HEK293T (cell line): ENCODE measurements around the gene SEZ6L.

Experiments
- CTCF ChIA-PET: fragments of 350-600 bp; formaldehyde crosslinking; extraction: SDS; loops from one replicate; lab custom pipeline; 2021; ENCODE audit warnings: antibody characterized with exemption, inconsistent platforms; lab: Yijun Ruan, JAX
- POLR2A ChIA-PET: fragments of 350-600 bp; formaldehyde crosslinking; extraction: SDS; loops from one replicate; lab custom pipeline; 2020; ENCODE audit warnings: antibody characterized with exemption, inconsistent platforms; lab: Yijun Ruan, JAX
- DNase-seq: peaks from one replicate; pipeline ENCODE4 v3.0.0; 2012; ENCODE audit warnings: mixed read lengths; ENCODE audit errors: extremely low spot score
- ARNT ChIP-seq: fragments of 450-650 bp; IDR thresholded peaks from 2 replicates; pipeline ENCODE4 v1.6.1; 2017; ENCODE audit warnings: mild to moderate bottlenecking
- BHLHE40 ChIP-seq: fragments of 450-650 bp; IDR thresholded peaks from 2 replicates; pipeline ENCODE4 v1.6.1; 2016; ENCODE audit warnings: mild to moderate bottlenecking, moderate library complexity, borderline replicate concordance
- CTBP1 ChIP-seq: fragments of 450-650 bp; IDR thresholded peaks from 2 replicates; pipeline ENCODE4 v1.6.1; 2016; ENCODE audit warnings: borderline replicate concordance
- ELF4 ChIP-seq: fragments of 450-650 bp; IDR thresholded peaks from 2 replicates; pipeline ENCODE4 v1.6.1; 2017; ENCODE audit warnings: antibody characterized with exemption
- FOXA1 ChIP-seq: fragments of 450-650 bp; IDR thresholded peaks from 2 replicates; pipeline ENCODE4 v1.6.1; 2016; ENCODE audit warnings: mild to moderate bottlenecking
- FOXK2 ChIP-seq: fragments of 450-650 bp; IDR thresholded peaks from 2 replicates; pipeline ENCODE4 v1.6.1; 2016; ENCODE audit warnings: mild to moderate bottlenecking
- FOXM1 ChIP-seq: fragments of 450-650 bp; IDR thresholded peaks from 2 replicates; pipeline ENCODE4 v1.6.1; 2017; ENCODE audit warnings: mild to moderate bottlenecking, borderline replicate concordance
- HDGF ChIP-seq: fragments of 450-650 bp; IDR thresholded peaks from 2 replicates; pipeline ENCODE4 v1.6.1; 2017; ENCODE audit warnings: antibody characterized with exemption, borderline replicate concordance
- L3MBTL2 ChIP-seq: fragments of 450-650 bp; conservative IDR thresholded peaks from 2 replicates; pipeline ENCODE4 v1.6.1; 2016; ENCODE audit warnings: mild to moderate bottlenecking
- LEF1 ChIP-seq: fragments of 450-650 bp; IDR thresholded peaks from 2 replicates; pipeline ENCODE4 v1.6.1; 2017; ENCODE audit warnings: mild to moderate bottlenecking, borderline replicate concordance
- NFRKB ChIP-seq: fragments of 450-650 bp; IDR thresholded peaks from 2 replicates; pipeline ENCODE4 v1.6.1; 2016; ENCODE audit warnings: mild to moderate bottlenecking, moderate library complexity
- PKNOX1 ChIP-seq: fragments of 450-650 bp; IDR thresholded peaks from 2 replicates; pipeline ENCODE4 v1.6.1; 2016
- SP1 ChIP-seq: fragments of 450-650 bp; IDR thresholded peaks from 2 replicates; pipeline ENCODE4 v1.6.1; 2017
- SUZ12 ChIP-seq: fragments of 450-650 bp; IDR thresholded peaks from 2 replicates; pipeline ENCODE4 v1.6.1; 2016; ENCODE audit warnings: mild to moderate bottlenecking
- TARDBP ChIP-seq: fragments of 450-650 bp; IDR thresholded peaks from 2 replicates; pipeline ENCODE4 v1.6.1; 2016
- ZNF384 ChIP-seq: fragments of 450-650 bp; IDR thresholded peaks from 2 replicates; pipeline ENCODE4 v1.6.1; 2016

SEZ6L gene

GRCh38 chr22:26259510-26259909 is 90.2 kb downstream of the SEZ6L start:
- DNase-seq = peak; percentile 57
- POLR2A ChIA-PET = no interaction called here
- TF ChIP-seq L3MBTL2 (no peak), PKNOX1 (peak; percentile 48; the same call in 1 of the 2 replicates)
- CTCF ChIA-PET = interaction anchor here (0.7 to 1.3 kb wide), 2 partner anchors 59 to 87 kb away, joined by 3 read pairs; no protein-coding TSS in a partner anchor

DNA sequence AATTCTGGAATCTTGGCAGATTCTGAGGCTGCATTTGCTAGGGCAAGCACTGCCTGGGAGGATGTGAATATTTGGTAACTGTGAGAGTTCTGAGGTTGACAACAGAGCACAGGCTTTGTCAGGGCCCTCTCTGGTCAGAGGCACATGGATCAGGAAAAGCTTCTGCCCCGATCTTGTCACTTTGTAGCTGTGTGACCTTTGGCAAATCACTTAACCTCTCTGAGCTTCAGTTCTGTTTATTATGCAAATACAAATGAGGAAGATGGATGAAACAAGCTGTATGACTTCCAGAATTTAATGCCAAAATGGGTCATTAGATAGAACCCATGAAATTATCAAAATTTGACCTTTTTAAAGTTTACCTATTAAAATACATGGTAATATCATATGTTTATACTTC is 94.9 kb downstream of the SEZ6L start:
- ChIA-PET POLR2A (no interaction called here), CTCF (no interaction called here)
- TF ChIP-seq NFRKB (no peak), FOXM1 (no peak), FOXK2 (no peak), BHLHE40 (no peak), ELF4 (no peak), TARDBP (no peak), PKNOX1 (no peak), SP1 (no peak), CTBP1 (no peak), L3MBTL2 (no peak), ZNF384 (no peak), LEF1 (no peak), ARNT (no peak), SUZ12 (no peak)
- no peak for DNase-seq

DNA sequence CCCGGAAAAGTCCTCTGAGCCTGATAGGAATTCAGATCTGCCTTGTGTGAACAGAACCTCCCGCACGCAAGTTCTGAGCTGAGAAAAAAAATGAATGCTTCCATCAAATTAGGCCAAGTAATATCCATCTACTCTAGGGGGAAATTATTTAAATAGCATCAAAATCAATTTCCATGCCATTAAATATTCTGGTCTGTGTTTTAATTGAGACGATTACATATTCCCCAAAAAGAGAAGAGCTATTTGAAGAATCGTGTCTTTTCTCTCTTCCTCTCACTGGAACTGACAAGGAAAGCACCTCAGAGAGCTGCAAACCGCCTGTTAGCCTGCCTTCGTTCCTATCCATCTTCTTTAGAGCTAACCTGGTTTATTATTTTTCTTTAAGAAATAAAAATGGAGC is 96.0 kb downstream of the SEZ6L start:
- DNase-seq = no peak
- ChIA-PET POLR2A (no interaction called here), CTCF (interaction anchor here (0.6 to 0.7 kb wide), 2 partner anchors 63 to 131 kb away, joined by 3 to 4 read pairs; no protein-coding TSS in a partner anchor)
- no peak for TF ChIP-seq FOXA1
- no peak for TF ChIP-seq ARNT
- no peak for TF ChIP-seq BHLHE40
- TF ChIP-seq NFRKB = no peak
- no peak for TF ChIP-seq TARDBP
- TF ChIP-seq FOXM1 = no peak
- no peak for TF ChIP-seq HDGF
- no peak for TF ChIP-seq ELF4
- no peak for TF ChIP-seq PKNOX1
- TF ChIP-seq SUZ12 = no peak
- TF ChIP-seq CTBP1 = no peak
- TF ChIP-seq LEF1 = no peak

GRCh38 chr22:26265909-26266308 is 96.6 kb downstream of the SEZ6L start:
- DNase-seq = no peak
- TF ChIP-seq ZNF384 (no peak), NFRKB (no peak), BHLHE40 (no peak), ELF4 (no peak), SUZ12 (no peak), FOXA1 (no peak), CTBP1 (no peak), PKNOX1 (no peak), FOXK2 (no peak), LEF1 (no peak), ARNT (no peak), SP1 (no peak), L3MBTL2 (no peak), HDGF (no peak), FOXM1 (no peak), TARDBP (no peak)
- POLR2A ChIA-PET = no interaction called here
- CTCF ChIA-PET = interaction anchor here (0.6 to 0.7 kb wide), 2 partner anchors 62 to 131 kb away, joined by 3 to 4 read pairs; no protein-coding TSS in a partner anchor

DNA sequence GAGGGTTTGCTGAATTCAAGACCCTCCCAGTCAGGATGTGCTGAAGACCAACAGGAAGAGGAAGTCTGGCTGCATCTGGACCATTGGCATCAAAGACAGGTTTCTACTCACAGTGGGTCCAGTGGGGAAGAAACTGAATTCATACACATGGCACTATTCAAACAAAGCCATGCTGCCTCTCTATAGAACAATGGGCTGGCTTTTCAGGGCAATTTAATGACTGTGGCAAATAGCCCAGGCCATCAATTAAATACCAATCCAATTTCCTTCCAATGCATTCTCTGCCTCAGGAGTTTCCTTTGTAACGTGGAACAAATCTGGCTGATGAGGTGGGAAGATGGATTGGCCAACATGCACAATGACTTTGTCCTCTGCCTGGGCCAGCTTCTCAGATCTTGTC is 98.6 kb downstream of the SEZ6L start:
- CTCF ChIA-PET = no interaction called here
- TF ChIP-seq SP1 (no peak), L3MBTL2 (no peak), BHLHE40 (no peak), ZNF384 (no peak), CTBP1 (no peak), SUZ12 (no peak), ELF4 (no peak), LEF1 (no peak), TARDBP (no peak), FOXA1 (no peak), NFRKB (no peak), ARNT (no peak)
- POLR2A ChIA-PET = no interaction called here
- DNase-seq = no peak

- no peak for TF ChIP-seq LEF1
- TF ChIP-seq PKNOX1 = no peak
- CTCF ChIA-PET = no interaction called here
- no peak for DNase-seq
- POLR2A ChIA-PET = no interaction called here
Observed at GRCh38 chr22:26269572-26269971, 100.3 kb downstream of the SEZ6L start.
